B cell (primary cell): Measurements from ENCODE around the gene PRPF4. TPM values are rescaled to one million over a fixed set of nuclear protein-coding genes. Genes with fewer than 3 reads are reported as not detected.

Experiments used
- ATAC-seq: fragments of 200-7000 bp; cut with Tn5 transposase; one replicate; pipeline ENCODE4 v1.10.0; 2021; ENCODE audit warnings: low read depth, mild to moderate bottlenecking, moderate number of reproducible peaks, moderate library complexity
- CTCF ChIA-PET: fragments of 350-600 bp; sonication (Branson Sonifier 250); formaldehyde crosslinking; loops from one replicate; lab custom pipeline; 2021; ENCODE audit warnings: antibody characterized with exemption, inconsistent platforms; lab: Charles Lee
- POLR2A ChIA-PET: fragments of 350-600 bp; sonication (Branson Sonifier 250); formaldehyde crosslinking; loops from one replicate; lab custom pipeline; 2021; ENCODE audit warnings: antibody characterized with exemption; lab: Charles Lee
- DNase-seq: peaks from one replicate; pipeline ENCODE4 v3.0.0; 2013
- H2AFZ ChIP-seq: 2 replicates; pipeline ENCODE4 v1.6.1; 2012; ENCODE audit warnings: mild to moderate bottlenecking, low read depth, low read length; ENCODE audit not compliant: insufficient read depth, poor library complexity, severe bottlenecking
- H3K27ac ChIP-seq, 2 donors: 1 replicate in 1 of 2; 2 replicates in 1 of 2; pipeline ENCODE4 v1.5.1; 2012 to 2013; ENCODE audit warnings: low read length in 2 of 2, mild to moderate bottlenecking in 2 of 2, moderate library complexity in 1 of 2
- H3K27me3 ChIP-seq, 4 experiments: fragments of 200-600 bp in 1 of 4; sonication (generic) in 1 of 4; replicated peaks in 1 of 4; 1 replicate in 2 of 4; 2 replicates in 2 of 4; pipeline versions ENCODE4 v1.6.1 to v1.7.0; 2013 to 2016; ENCODE audit warnings: low read length in 3 of 4, mild to moderate bottlenecking in 2 of 4, mixed read lengths in 1 of 4, moderate library complexity in 1 of 4; ENCODE audit not compliant: insufficient read depth in 4 of 4, control insufficient read depth in 3 of 4; ENCODE audit errors: control extremely low read depth in 1 of 4
- H3K36me3 ChIP-seq, 2 experiments: replicated peaks in 1 of 2; 1 replicate in 1 of 2; 2 replicates in 1 of 2; pipeline versions ENCODE4 v1.6.1 to v1.7.1; 2013; ENCODE audit warnings: low read length in 1 of 2; ENCODE audit not compliant: insufficient read depth in 2 of 2, control insufficient read depth in 1 of 2; ENCODE audit errors: control extremely low read depth in 1 of 2, extremely low read depth in 1 of 2
- H3K4me1 ChIP-seq, 2 donors: fragments of 200-600 bp in 1 of 2; sonication (generic) in 1 of 2; 1 replicate in 1 of 2; 2 replicates in 1 of 2; pipeline versions ENCODE4 v1.5.1 to v1.6.1; 2013 to 2017; ENCODE audit warnings: low read length in 2 of 2; ENCODE audit not compliant: control insufficient read depth in 2 of 2, insufficient read depth in 2 of 2
- H3K4me2 ChIP-seq: replicated peaks from 2 replicates; pipeline ENCODE3; 2012; ENCODE audit warnings: mild to moderate bottlenecking, low read depth, low read length; ENCODE audit not compliant: poor library complexity, severe bottlenecking
- H3K4me3 ChIP-seq, 5 experiments: fragments of 200-600 bp in 1 of 5; sonication (generic) in 1 of 5; 1 replicate in 3 of 5; 2 replicates in 2 of 5; pipeline versions ENCODE4 v1.5.1 to v1.7.0; 2011 to 2016; ENCODE audit warnings: low read length in 4 of 5, mild to moderate bottlenecking in 4 of 5, low read depth in 2 of 5, control low read depth in 1 of 5, moderate library complexity in 1 of 5; ENCODE audit not compliant: insufficient read depth in 1 of 5; ENCODE audit errors: control extremely low read depth in 1 of 5, extremely low read depth in 1 of 5
- H3K79me2 ChIP-seq: fragments of 200-600 bp; sonication (generic); one replicate; pipeline ENCODE4 v1.6.0; 2016; ENCODE audit warnings: low read length; ENCODE audit not compliant: control insufficient read depth, insufficient read depth
- H3K9ac ChIP-seq: fragments of 200-600 bp; sonication (generic); 2 replicates; pipeline ENCODE4 v1.6.1; 2017; ENCODE audit warnings: mild to moderate bottlenecking, low read length, moderate library complexity
- H3K9me3 ChIP-seq, 3 donors: one replicate each; pipeline versions ENCODE4 v1.6.1 to v1.7.1; 2013; ENCODE audit warnings: low read length in 2 of 3; ENCODE audit not compliant: control insufficient read depth in 2 of 3, insufficient read depth in 1 of 3; ENCODE audit errors: control extremely low read depth in 1 of 3
- H4K20me1 ChIP-seq: 2 replicates; pipeline ENCODE4 v1.6.0; 2012; ENCODE audit warnings: mild to moderate bottlenecking, low read length; ENCODE audit not compliant: insufficient read depth, control insufficient read depth, poor library complexity, severe bottlenecking
- H3K27ac Mint-ChIP-seq: one replicate; pipeline ENCODE4 v1.8.0; 2021; ENCODE audit warnings: mixed read lengths
- H3K27me3 Mint-ChIP-seq: one replicate; pipeline ENCODE4 v1.8.0; 2021; ENCODE audit warnings: mixed read lengths
- H3K4me1 Mint-ChIP-seq: one replicate; pipeline ENCODE4 v1.8.0; 2021; ENCODE audit warnings: mixed read lengths
- H3K4me3 Mint-ChIP-seq: one replicate; pipeline ENCODE4 v1.8.0; 2021; ENCODE audit warnings: mixed read lengths
- H3K9me3 Mint-ChIP-seq: one replicate; pipeline ENCODE4 v1.8.0; 2022; ENCODE audit warnings: mixed read lengths; ENCODE audit not compliant: insufficient read depth
- CTCF ChIP-seq: fragments of 200-600 bp; IDR thresholded peaks from one replicate; pipeline ENCODE4 v1.8.0; 2022; ENCODE audit warnings: antibody characterized with exemption, mild to moderate bottlenecking
- EZH2 ChIP-seq: IDR thresholded peaks from 2 replicates; pipeline ENCODE4 v1.6.1; 2012; ENCODE audit warnings: borderline replicate concordance, low read depth, mild to moderate bottlenecking, moderate library complexity, low read length; ENCODE audit not compliant: insufficient read depth, poor library complexity, severe bottlenecking
- WGBS: methylation state at CpG from one replicate; pipeline ENCODE4 v1.1.5; 2013; ENCODE audit warnings: missing lambda C conversion rate; ENCODE audit not compliant: insufficient coverage; 5-methylcytosine and 5-hydroxymethylcytosine counted together
- intact Hi-C: fragments of 100-400 bp; cut with micrococcal nuclease; formaldehyde crosslinking; loops from one replicate; pipeline ENCODE4 v1.10.0; 2022
- polyA plus RNA-seq: library from polyadenylated mRNA; depleted of rRNA; stranded (reverse); fragments of >200 nt; gene quantifications from 2 replicates; pipeline ENCODE4 v1.2.3, GENCODE V29; 2012
- total RNA-seq, 2 donors: library from RNA; stranded (reverse); fragments of 120-200 nt in 1 of 2; gene quantifications; 1 replicate in 1 of 2; 2 replicates in 1 of 2; pipeline versions ENCODE4 v1.2.3 to v1.2.4, GENCODE V29; 2013 to 2022

PRPF4 gene
- total and polyA plus RNA-seq, 2 donors (not counting 1 experiment from before 2014, with no cell fraction given): 11.4 to 30.8 TPM

- peaks cover 4 to 54% of the 10 kb centered on the region in 2 experiments for H3K36me3 ChIP-seq
- Mint-ChIP-seq H3K27me3 (no peaks in the 10 kb centered on the region), H3K4me1 (peaks cover 6% of the 10 kb centered on the region), H3K9me3 (no peaks in the 10 kb centered on the region), H3K4me3 (no peak overlapping the region), H3K27ac (no peak overlapping the region)
- ATAC-seq: peak; percentile 1
- no peaks in the 10 kb centered on the region for H3K9me3 ChIP-seq
- peak overlapping the region; percentile 87 for H2AFZ ChIP-seq
- peaks cover 9 to 16% of the 10 kb centered on the region in 2 donors for H3K4me1 ChIP-seq
- H3K4me2 ChIP-seq: peak overlapping the region; percentile 84
- TF ChIP-seq EZH2 (no peak), CTCF (peak; percentile 93)
- peak overlapping the region; percentile 94 to 97 for H3K27ac ChIP-seq
- H3K4me3 ChIP-seq: peak overlapping the region; percentile 75 to 98 (median 84)
- intact Hi-C loops: loop anchor here (1.0 to 10.0 kb wide), 10 partner anchors 53 to 1792 kb away; partner anchors contain the start of genes ALAD, C9orf43, DNAJC25 and ECPAS
- peak overlapping the region; percentile 95 for H3K9ac ChIP-seq
- peaks cover 5% of the 10 kb centered on the region for H4K20me1 ChIP-seq
- peaks cover 34% of the 10 kb centered on the region for H3K79me2 ChIP-seq
- DNase-seq: peak; percentile 77
- POLR2A ChIA-PET: interaction anchor here (1.0 to 2.1 kb wide), 7 partner anchors 53 to 305 kb away, joined by 3 to 9 read pairs (median 4); partner anchors contain the start of genes C9orf43, FKBP15, HDHD3 and POLE3
- CTCF ChIA-PET: interaction anchor here (0.7 to 6.3 kb wide), 33 partner anchors 9 to 393 kb away, joined by 3 to 153 read pairs (median 5); partner anchors contain the start of genes ALAD, C9orf43, FKBP15 and HDHD3
- WGBS: 2% methylated on average over 11 of the region's 15 CpGs
- H3K27me3 ChIP-seq: no peaks in the 10 kb centered on the region
Measured at GRCh38 chr9:113274474-113275156, 843 bp upstream of the PRPF4 start.

GRCh38 chr9:113278840-113279239 is 3.4 kb downstream of the PRPF4 start:
- no peak for DNase-seq
- POLR2A ChIA-PET: no interaction called here

More at GRCh38 chr9:113278840-113279239, 3.4 kb downstream of the PRPF4 start:
- H3K4me2 ChIP-seq: no peak overlapping the region
- peaks cover 26 to 56% of the 10 kb centered on the region in 2 experiments for H3K36me3 ChIP-seq
- Mint-ChIP-seq H3K9me3 (no peaks in the 10 kb centered on the region), H3K4me1 (peaks cover 16% of the 10 kb centered on the region), H3K27ac (no peak overlapping the region), H3K27me3 (no peaks in the 10 kb centered on the region), H3K4me3 (no peak overlapping the region)
- intact Hi-C loops: loop anchor here (5.0 to 10.0 kb wide), 3 partner anchors 596 to 1797 kb away; partner anchors contain the start of genes DNAJC25, ECPAS and ZNF618
- H3K4me3 ChIP-seq: no peak overlapping the region
- H4K20me1 ChIP-seq: peaks cover 5% of the 10 kb centered on the region
- no peak for TF ChIP-seq CTCF
- TF ChIP-seq EZH2: no peak
- no peak for ATAC-seq
- no peak overlapping the region for H3K9ac ChIP-seq
- H3K4me1 ChIP-seq: peaks cover 9 to 16% of the 10 kb centered on the region in 2 donors
- CTCF ChIA-PET: no interaction called here
- H3K27me3 ChIP-seq: no peaks in the 10 kb centered on the region
- no peaks in the 10 kb centered on the region for H3K9me3 ChIP-seq
- no peak overlapping the region for H2AFZ ChIP-seq
- H3K79me2 ChIP-seq: peaks cover 41% of the 10 kb centered on the region
- H3K27ac ChIP-seq: no peak overlapping the region
- 87% methylated on average over 4 of the region's 4 CpGs for WGBS
